ENCODE measurements around the gene PPP1R26. TPM values are rescaled to one million over a fixed set of nuclear protein-coding genes. Genes with fewer than 3 reads are reported as not detected.

The PPP1R26 gene
- total and polyA plus RNA-seq, 9 of the 15 experiments (the other 6 are each of a cell fraction or from before 2014, with no cell fraction given) = 0.77 to 26.8 (median 9.3) TPM

DNA sequence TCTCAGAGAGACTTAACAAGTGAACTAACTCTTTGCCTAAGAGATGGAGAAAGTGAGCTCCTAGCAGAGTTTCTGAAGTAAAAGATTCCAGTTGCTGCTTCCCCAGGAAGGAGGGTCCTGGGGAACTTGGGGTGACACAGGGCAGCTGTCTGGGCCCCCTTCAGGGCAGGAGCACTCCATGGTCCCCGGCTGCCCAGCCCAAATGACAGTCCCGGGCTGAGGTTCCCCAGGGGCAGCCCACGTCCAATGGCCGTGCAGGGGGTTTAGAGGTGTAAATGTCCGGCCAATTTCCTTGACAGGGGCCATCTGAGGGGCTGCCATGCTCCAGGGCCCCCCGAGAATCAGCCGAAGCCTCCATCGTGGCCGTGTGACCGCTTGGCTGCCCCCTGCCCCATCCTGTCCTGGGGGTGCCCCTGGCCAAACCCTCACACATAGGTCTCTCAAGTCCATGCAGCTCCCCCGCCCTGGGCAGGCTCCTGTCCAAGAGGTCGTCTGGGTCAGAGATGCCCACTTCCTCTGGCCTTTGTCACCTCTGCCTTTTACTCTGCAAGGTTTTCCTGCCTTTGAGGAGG lies 5.5 kb upstream of the PPP1R26 start:
- intact Hi-C loops (cut with micrococcal nuclease) = no loop called here
- CTCF ChIA-PET (ENCODE audit: low intra/inter-chr PET ratio) = no interaction called here

More for the DNA sequence above, 5.5 kb upstream of the PPP1R26 start:
- DNase-seq (ENCODE audit: extremely low read depth in 1 of 4, low spot score in 3 of 4) (no peak), ATAC-seq (no peak), FAIRE-seq (no peak)
- Histone ChIP-seq H4K20me1 (replicated peaks; ENCODE audit: control insufficient read depth, insufficient read depth, low read length) (no peaks in the 10 kb centered on the region), H3K9ac (ENCODE audit: insufficient read depth in 1 of 2, low read depth in 2 of 2, low read length in 2 of 2) (peak overlapping the region in 1 of 2 experiments; percentile 77; a peak in 2 of 4 replicates), H3K79me2 (ENCODE audit: control insufficient read depth, insufficient read depth, low read length) (peaks cover 5% of the 10 kb centered on the region; the same call in 1 of the 3 replicates), H3K4me1 (replicated peaks in 1 of 2; ENCODE audit: control insufficient read depth in 2 of 2, insufficient read depth in 2 of 2, low read length in 2 of 2) (peaks cover 43 to 57% of the 10 kb centered on the region in 2 experiments), H3K9me1 (ENCODE audit: control insufficient read depth, insufficient read depth, low read length) (no peaks in the 10 kb centered on the region), H3K27me3 (ENCODE audit: control insufficient read depth in 2 of 2, insufficient read depth in 2 of 2, low read length in 2 of 2) (no peaks in the 10 kb centered on the region), H3K27ac (ENCODE audit: extremely low read depth, low read depth, low read length) (no peak overlapping the region), H3K4me3 (no peak overlapping the region), H3K36me3 (ENCODE audit: control insufficient read depth, insufficient read depth, low read length) (no peaks in the 10 kb centered on the region), H2AFZ (ENCODE audit: low read depth, low read length) (no peak overlapping the region), H3K9me3 (replicated peaks; ENCODE audit: control insufficient read depth, insufficient read depth, low read depth, low read length) (no peaks in the 10 kb centered on the region), H3K4me2 (ENCODE audit: insufficient read depth, low read length) (no peak overlapping the region)
- TF ChIP-seq ZNF76 (CRISPR knock-in tag; IDR thresholded peaks at IDR 0.05; ENCODE audit: borderline replicate concordance) (no peak), ZNF134 (CRISPR knock-in tag; conservative IDR thresholded peaks at IDR 0.05) (no peak), ZFP30 (CRISPR knock-in tag; IDR thresholded peaks at IDR 0.05; ENCODE audit: borderline replicate concordance) (no peak), RBFOX2 (IDR thresholded peaks at IDR 0.05; ENCODE audit: low read depth, low read length) (0 out of 2 replicates have a peak, but pooled peaks have one; percentile 14), POLR2G (IDR thresholded peaks at IDR 0.05; ENCODE audit: low read depth, low read length) (0 out of 2 replicates have a peak, but pooled peaks have one; percentile 21), ZBED1 (IDR thresholded peaks at IDR 0.05) (no peak)
- TF ChIP-seq, protein P1, sequence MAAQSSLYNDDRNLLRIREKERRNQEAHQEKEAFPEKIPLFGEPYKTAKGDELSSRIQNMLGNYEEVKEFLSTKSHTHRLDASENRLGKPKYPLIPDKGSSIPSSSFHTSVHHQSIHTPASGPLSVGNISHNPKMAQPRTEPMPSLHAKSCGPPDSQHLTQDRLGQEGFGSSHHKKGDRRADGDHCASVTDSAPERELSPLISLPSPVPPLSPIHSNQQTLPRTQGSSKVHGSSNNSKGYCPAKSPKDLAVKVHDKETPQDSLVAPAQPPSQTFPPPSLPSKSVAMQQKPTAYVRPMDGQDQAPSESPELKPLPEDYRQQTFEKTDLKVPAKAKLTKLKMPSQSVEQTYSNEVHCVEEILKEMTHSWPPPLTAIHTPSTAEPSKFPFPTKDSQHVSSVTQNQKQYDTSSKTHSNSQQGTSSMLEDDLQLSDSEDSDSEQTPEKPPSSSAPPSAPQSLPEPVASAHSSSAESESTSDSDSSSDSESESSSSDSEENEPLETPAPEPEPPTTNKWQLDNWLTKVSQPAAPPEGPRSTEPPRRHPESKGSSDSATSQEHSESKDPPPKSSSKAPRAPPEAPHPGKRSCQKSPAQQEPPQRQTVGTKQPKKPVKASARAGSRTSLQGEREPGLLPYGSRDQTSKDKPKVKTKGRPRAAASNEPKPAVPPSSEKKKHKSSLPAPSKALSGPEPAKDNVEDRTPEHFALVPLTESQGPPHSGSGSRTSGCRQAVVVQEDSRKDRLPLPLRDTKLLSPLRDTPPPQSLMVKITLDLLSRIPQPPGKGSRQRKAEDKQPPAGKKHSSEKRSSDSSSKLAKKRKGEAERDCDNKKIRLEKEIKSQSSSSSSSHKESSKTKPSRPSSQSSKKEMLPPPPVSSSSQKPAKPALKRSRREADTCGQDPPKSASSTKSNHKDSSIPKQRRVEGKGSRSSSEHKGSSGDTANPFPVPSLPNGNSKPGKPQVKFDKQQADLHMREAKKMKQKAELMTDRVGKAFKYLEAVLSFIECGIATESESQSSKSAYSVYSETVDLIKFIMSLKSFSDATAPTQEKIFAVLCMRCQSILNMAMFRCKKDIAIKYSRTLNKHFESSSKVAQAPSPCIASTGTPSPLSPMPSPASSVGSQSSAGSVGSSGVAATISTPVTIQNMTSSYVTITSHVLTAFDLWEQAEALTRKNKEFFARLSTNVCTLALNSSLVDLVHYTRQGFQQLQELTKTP (IDR thresholded peaks at IDR 0.05; ENCODE audit: low read depth in 1 of 2, partially characterized antibody in 2 of 2) = no peak
- TF ChIP-seq, protein P2, sequence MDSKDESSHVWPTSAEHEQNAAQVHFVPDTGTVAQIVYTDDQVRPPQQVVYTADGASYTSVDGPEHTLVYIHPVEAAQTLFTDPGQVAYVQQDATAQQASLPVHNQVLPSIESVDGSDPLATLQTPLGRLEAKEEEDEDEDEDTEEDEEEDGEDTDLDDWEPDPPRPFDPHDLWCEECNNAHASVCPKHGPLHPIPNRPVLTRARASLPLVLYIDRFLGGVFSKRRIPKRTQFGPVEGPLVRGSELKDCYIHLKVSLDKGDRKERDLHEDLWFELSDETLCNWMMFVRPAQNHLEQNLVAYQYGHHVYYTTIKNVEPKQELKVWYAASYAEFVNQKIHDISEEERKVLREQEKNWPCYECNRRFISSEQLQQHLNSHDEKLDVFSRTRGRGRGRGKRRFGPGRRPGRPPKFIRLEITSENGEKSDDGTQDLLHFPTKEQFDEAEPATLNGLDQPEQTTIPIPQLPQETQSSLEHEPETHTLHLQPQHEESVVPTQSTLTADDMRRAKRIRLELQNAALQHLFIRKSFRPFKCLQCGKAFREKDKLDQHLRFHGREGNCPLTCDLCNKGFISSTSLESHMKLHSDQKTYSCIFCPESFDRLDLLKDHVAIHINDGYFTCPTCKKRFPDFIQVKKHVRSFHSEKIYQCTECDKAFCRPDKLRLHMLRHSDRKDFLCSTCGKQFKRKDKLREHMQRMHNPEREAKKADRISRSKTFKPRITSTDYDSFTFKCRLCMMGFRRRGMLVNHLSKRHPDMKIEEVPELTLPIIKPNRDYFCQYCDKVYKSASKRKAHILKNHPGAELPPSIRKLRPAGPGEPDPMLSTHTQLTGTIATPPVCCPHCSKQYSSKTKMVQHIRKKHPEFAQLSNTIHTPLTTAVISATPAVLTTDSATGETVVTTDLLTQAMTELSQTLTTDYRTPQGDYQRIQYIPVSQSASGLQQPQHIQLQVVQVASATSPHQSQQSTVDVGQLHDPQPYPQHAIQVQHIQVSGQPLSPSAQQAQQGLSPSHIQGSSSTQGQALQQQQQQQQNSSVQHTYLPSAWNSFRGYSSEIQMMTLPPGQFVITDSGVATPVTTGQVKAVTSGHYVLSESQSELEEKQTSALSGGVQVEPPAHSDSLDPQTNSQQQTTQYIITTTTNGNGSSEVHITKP (IDR thresholded peaks at IDR 0.05; ENCODE audit: partially characterized antibody) = peak; percentile 28
- POLR2A ChIA-PET = interaction anchor here (1.2 to 1.8 kb wide), 2 partner anchors 11 to 33 kb away, joined by 3 to 5 read pairs; no protein-coding TSS in a partner anchor
- 70% methylated on average over 12 of the region's 12 CpGs for WGBS (ENCODE audit: insufficient coverage, low coverage, missing lambda C conversion rate)
- no TSS peak for BruUV-seq (replicated peaks)
- in situ Hi-C loops (cut with MboI) = no loop called here

Measured in K562 (cell line).